ACC112 (cell line): ENCODE data around the gene MUC12.
"Not testable (repeated sequence)": the region's sequence is repeated elsewhere in the genome, so short reads cannot be mapped to it uniquely, and the experiment has no call there.

Source experiments
- H2AFZ ChIP-seq: fragments of 200-600 bp; sonication (generic); one replicate; pipeline ENCODE4 v1.6.0; 2017; ENCODE audit warnings: antibody characterized with exemption, low read length; ENCODE audit not compliant: unreplicated experiment
- H3K27ac ChIP-seq: fragments of 200-600 bp; sonication (generic); 2 replicates; pipeline ENCODE4 v1.5.1; 2014; ENCODE audit warnings: low read depth, mild to moderate bottlenecking, antibody characterized with exemption, low read length, moderate library complexity
- H3K27me3 ChIP-seq: fragments of 200-600 bp; sonication (generic); 2 replicates; pipeline ENCODE4 v1.6.1; 2014; ENCODE audit warnings: mild to moderate bottlenecking, antibody characterized with exemption, low read length, moderate library complexity, mixed read lengths; ENCODE audit not compliant: insufficient read depth
- H3K36me3 ChIP-seq: fragments of 200-600 bp; sonication (generic); 2 replicates; pipeline ENCODE4 v1.6.1; 2016; ENCODE audit warnings: mild to moderate bottlenecking, antibody characterized with exemption, low read length, moderate library complexity, mixed read lengths; ENCODE audit not compliant: insufficient read depth
- H3K4me1 ChIP-seq: fragments of 200-600 bp; sonication (generic); one replicate; pipeline ENCODE4 v1.6.1; 2016; ENCODE audit warnings: low read length, mixed read lengths; ENCODE audit not compliant: insufficient read depth, unreplicated experiment, control insufficient read depth
- H3K4me3 ChIP-seq: fragments of 200-600 bp; sonication (generic); 2 replicates; pipeline ENCODE4 v1.5.1; 2014; ENCODE audit warnings: mild to moderate bottlenecking, low read depth, low read length
- H3K79me2 ChIP-seq: fragments of 200-600 bp; sonication (generic); one replicate; pipeline ENCODE4 v1.6.0; 2016; ENCODE audit warnings: low read length; ENCODE audit not compliant: control insufficient read depth, unreplicated experiment, insufficient read depth

The MUC12 gene

GRCh38 chr7:100968031-100968430, 1.3 kb upstream of the MUC12 start:
- H3K36me3 ChIP-seq, result no peaks in the 10 kb centered on the region
- no peak overlapping the region for H3K27ac ChIP-seq
- peaks cover 83% of the 10 kb centered on the region for H3K27me3 ChIP-seq
- H3K79me2 ChIP-seq, result no peaks in the 10 kb centered on the region
- no peak overlapping the region for H2AFZ ChIP-seq
- H3K4me1 ChIP-seq, result no peaks in the 10 kb centered on the region
- H3K4me3 ChIP-seq, result no peak overlapping the region

- Histone ChIP-seq H3K27me3 (peaks cover 79% of the 10 kb centered on the region), H3K4me3 (no peak overlapping the region), H3K27ac (no peak overlapping the region), H3K4me1 (no peaks in the 10 kb centered on the region), H2AFZ (no peak overlapping the region), H3K79me2 (no peaks in the 10 kb centered on the region), H3K36me3 (no peaks in the 10 kb centered on the region)
These were observed 715 bp upstream of the MUC12 start for GRCh38 chr7:100968650-100969049.

DNA sequence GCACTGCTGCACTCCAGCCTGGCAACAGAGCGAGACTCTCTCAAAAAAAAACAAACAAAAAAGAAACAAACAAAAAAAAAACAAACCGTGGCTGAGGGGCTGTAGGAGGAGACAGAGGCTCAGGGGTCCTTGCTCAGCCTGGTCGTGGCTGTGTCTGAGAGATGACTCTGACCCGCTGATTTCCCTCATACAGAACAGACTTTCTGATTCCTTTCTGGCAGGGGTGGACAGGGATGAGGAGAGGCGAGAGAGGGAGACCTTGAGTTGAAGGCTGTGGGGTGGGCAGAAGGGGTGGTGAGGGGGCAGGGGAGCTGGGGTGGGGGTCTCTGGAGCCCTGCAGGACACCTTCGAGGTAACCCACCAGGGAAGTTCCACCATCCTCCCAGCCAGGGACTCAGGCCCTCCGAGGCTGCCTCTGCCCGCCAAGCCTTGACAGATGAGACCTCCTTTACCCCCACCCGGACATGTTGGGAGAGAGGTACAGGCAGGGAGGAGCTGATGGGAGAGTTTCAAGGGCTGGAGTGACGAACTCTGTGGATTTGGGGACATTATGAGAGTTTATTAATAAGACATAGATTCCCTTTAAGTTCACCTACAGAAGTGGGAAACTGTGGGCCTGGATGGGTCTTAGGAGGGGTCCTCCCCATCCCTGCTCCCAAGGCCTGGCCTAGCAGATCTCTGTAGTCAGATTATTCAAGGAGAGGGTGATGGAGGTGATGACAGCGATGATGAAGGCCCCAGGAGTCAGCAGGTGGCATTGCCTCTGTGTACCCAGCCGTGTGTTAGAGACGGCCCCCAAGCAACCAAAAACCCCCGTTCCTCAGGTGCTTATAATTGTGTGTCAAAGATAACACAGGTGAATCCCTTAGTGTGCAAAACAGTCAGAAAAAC, 2.0 kb downstream of the MUC12 start:
- Histone ChIP-seq H3K36me3 (no peaks in the 10 kb centered on the region), H3K27me3 (peaks cover 63% of the 10 kb centered on the region), H2AFZ (no peak overlapping the region), H3K79me2 (no peaks in the 10 kb centered on the region), H3K4me1 (no peaks in the 10 kb centered on the region), H3K27ac (no peak overlapping the region), H3K4me3 (no peak overlapping the region)

- Histone ChIP-seq H3K27me3 (peaks cover 57% of the 10 kb centered on the region), H3K4me3 (no peak overlapping the region), H3K4me1 (no peaks in the 10 kb centered on the region), H3K79me2 (no peaks in the 10 kb centered on the region), H3K27ac (no peak overlapping the region), H3K36me3 (no peaks in the 10 kb centered on the region), H2AFZ (no peak overlapping the region)
These were observed 2.6 kb downstream of the MUC12 start for GRCh38 chr7:100972002-100972347.

- Histone ChIP-seq H3K27me3 (peaks cover 36% of the 10 kb centered on the region), H3K27ac (no peak overlapping the region), H2AFZ (no peak overlapping the region)
These were observed 4.7 kb downstream of the MUC12 start for GRCh38 chr7:100974021-100974420.

GRCh38 chr7:100975371-100975821, 6.0 kb downstream of the MUC12 start:
- peaks cover 25% of the 10 kb centered on the region for H3K27me3 ChIP-seq
- H3K4me3 ChIP-seq, result no peak overlapping the region
- no peaks in the 10 kb centered on the region for H3K79me2 ChIP-seq
- H2AFZ ChIP-seq, result no peak overlapping the region
- no peaks in the 10 kb centered on the region for H3K36me3 ChIP-seq
- no peaks in the 10 kb centered on the region for H3K4me1 ChIP-seq
- no peak overlapping the region for H3K27ac ChIP-seq

More at GRCh38 chr7:100974021-100974420, 4.7 kb downstream of the MUC12 start:
- no peaks in the 10 kb centered on the region for H3K36me3 ChIP-seq
- H3K79me2 ChIP-seq, result no peaks in the 10 kb centered on the region
- H3K4me3 ChIP-seq, result no peak overlapping the region
- no peaks in the 10 kb centered on the region for H3K4me1 ChIP-seq

DNA sequence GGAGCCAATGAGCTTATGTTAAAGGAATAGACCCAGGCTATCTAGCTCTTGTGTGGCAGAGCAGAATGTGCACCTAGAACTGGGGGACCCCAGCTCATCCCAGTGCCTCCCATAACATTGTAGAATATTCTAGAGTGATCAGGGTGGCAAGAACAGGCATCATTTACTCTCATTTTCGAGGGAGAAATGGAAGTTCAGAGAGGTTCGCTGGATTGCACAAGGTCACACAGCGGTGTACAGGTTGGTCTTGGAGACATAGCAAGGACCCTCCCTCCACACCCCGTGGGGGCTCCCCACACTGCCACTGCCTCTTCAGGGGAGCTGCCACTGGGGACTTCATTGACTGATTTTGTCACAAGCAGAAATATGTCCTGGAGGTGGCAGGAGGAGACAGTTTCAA, 8.9 kb downstream of the MUC12 start:
- Histone ChIP-seq H3K36me3 (no peaks in the 10 kb centered on the region), H3K27ac (no peak overlapping the region), H2AFZ (no peak overlapping the region), H3K79me2 (no peaks in the 10 kb centered on the region), H3K4me1 (no peaks in the 10 kb centered on the region), H3K4me3 (no peak overlapping the region), H3K27me3 (0 out of 2 replicates have a peak, but pooled peaks cover 8% of the 10 kb centered on the region)

DNA sequence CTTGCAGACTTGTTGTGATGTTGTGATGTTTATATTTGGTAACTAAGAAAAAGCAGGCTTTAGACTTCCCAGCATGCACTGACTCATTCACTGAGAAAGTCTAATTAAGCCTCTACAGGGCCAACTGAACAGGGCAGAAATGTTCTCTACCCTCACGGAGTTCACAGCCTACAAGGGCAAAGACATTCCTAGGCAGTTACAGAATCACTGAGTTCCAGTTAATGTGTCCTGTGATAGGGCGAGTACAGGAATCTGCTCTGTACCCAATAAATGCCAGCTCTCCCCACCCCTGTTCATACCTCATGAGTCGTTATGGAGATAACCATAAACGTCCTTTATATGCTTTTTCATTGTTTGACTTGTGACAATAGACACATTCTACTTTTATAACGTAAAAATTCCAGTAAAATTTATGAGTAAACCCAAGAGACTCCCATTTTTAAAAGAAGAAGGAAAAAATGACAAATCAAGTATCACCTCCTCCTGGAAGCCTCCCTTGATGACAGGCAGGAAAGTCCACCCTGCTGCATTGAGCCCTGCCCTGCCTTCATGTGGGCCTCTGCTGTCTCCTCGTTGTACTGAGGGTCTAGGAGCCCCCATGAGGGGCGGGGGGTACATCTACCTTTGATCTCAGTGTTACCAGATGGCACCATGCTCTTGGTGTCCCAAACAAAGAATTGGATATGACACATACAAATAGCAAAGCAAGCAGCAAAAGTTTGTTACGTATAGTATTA, 14.3 kb downstream of the MUC12 start:
- H3K27me3 ChIP-seq, result no peaks in the 10 kb centered on the region
- no peak overlapping the region for H2AFZ ChIP-seq
- H3K27ac ChIP-seq, result peak overlapping the region; percentile 67; the same call in 1 of the 2 replicates

DNA sequence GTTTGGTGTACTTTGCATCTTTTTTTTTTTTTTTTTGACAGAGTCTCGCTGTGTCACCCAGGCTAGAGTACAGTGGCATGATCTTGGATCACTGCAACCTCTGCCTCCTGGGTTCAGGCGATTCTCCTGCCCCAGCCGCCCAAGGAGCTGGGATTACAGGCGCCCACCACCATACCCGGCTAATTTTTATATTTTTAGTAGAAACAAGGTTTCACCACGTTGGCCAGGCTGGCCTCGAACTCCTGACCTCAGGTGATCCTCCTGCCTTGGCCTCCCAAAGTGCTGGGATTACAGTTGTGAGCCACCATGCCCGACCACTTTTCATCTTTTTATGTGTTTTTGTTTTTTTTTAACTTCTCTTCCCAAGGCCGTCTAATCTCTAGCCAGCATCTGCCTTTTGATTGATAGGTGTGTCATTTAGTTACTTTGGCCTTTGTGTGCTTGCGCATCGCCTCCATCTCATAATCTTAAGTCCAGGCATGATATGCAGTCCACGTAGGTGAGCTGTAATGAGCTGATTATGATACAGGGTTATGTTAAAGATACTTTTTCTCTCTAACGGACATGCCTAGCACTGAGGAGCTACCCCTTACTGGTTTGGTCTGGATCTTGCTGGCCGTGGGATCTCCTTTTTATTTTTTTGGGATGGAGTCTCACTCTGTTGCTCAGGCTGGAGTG, 15.0 kb downstream of the MUC12 start:
- not testable (repeated sequence) for H3K4me3 ChIP-seq, H3K27me3 ChIP-seq, H3K36me3 ChIP-seq, H3K4me1 ChIP-seq, H3K79me2 ChIP-seq, H2AFZ ChIP-seq, H3K27ac ChIP-seq

More for the DNA sequence above, 14.3 kb downstream of the MUC12 start:
- Histone ChIP-seq H3K36me3 (no peaks in the 10 kb centered on the region), H3K79me2 (no peaks in the 10 kb centered on the region), H3K4me3 (no peak overlapping the region), H3K4me1 (peaks cover 5% of the 10 kb centered on the region)

DNA sequence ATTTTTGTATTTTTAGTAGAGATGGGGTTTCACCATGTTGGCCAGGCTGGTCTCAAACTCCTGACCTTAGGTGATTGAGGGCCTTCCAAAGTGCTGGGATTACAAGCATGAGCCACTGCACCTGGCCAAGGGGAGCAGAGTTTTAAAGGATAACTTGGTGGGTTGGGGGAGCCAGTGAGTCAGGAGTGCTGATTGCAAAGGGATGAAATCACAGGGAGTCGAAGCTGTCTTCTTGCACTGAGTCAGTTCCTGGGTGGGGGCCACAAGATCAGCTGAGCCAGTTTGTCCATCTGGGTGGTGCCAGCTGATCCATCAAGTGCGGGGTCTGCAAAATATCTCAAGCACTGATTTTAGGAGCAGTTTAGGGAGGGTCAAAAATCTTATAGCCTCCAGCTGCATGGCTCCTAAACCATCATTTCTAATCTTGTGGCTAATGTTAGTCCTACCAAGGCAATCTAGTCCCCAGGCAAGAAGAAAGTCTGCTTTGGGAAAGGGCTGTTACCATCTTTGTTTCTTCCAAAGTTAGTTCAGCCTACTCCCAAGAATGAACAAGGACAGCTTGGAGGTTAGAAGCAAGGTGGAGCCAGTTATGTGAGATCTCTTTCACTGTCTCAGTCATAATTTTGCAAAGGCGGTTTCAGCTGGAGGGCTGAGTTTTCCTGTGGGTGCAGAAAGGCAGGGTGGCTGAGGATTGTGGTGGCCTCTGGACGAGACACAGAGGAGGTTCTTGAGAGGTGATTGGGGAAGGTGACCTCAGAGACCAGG, 15.8 kb downstream of the MUC12 start:
- not testable (repeated sequence) for H2AFZ ChIP-seq, H3K79me2 ChIP-seq, H3K36me3 ChIP-seq, H3K27me3 ChIP-seq, H3K27ac ChIP-seq, H3K4me3 ChIP-seq, H3K4me1 ChIP-seq
